22Rv1 (cell line): Measurements from ENCODE around the gene ZNF493.

Source experiments
- CTCF ChIP-seq: fragments of 450-650 bp; IDR thresholded peaks from 2 replicates; pipeline ENCODE4 v1.5.1; 2017; ENCODE audit warnings: mild to moderate bottlenecking
- ZFX ChIP-seq: fragments of 450-650 bp; IDR thresholded peaks from 2 replicates; pipeline ENCODE4 v1.6.1; 2017; ENCODE audit warnings: antibody characterized with exemption, borderline replicate concordance

DNA sequence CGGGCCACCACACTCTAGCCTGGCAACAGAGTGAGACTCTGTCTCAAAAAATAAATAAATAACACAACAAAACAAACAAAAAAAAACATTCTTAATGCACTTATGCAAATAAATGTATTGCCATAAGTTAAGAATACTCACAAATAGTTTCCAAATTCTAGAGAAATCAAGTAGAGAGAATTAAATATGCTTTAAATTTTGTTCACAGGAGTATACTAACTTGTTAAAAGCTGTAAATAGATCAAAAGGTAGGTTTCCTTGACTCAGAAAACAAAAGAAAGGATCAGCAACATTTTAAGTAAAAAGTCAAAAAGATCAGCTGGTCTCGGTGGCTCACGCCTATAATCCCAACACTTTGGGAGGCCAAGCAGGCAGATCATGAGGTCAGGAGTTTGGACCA lies 58.0 kb downstream of the ZNF493 start:
- TF ChIP-seq CTCF (no peak), ZFX (no peak)
